NCI-H226 (cell line): ENCODE results near the gene NXPH4.

ENCODE experiments used
- DNase-seq: peaks from one replicate; pipeline ENCODE4 v3.0.0-alpha.2; 2015

NXPH4 gene

GRCh38 chr12:57248934-57249742, 32.5 kb downstream of the NXPH4 start:
- DNase-seq, result no peak

- no peak for DNase-seq
Observed at GRCh38 chr12:57250541-57250940, 33.9 kb downstream of the NXPH4 start.

- DNase-seq, result no peak
Observed at GRCh38 chr12:57250956-57251355, 34.4 kb downstream of the NXPH4 start, which contains the start of gene STAC3. Gene STAC3 (minus strand): TSS chr12:57251187. CDS start chr12:57249636, 1,551 bp downstream.

GRCh38 chr12:57254506-57255280, 38.1 kb downstream of the NXPH4 start:
- no peak for DNase-seq

GRCh38 chr12:57255916-57256315, 39.3 kb downstream of the NXPH4 start:
- DNase-seq, result no peak

GRCh38 chr12:57258977-57259970, 42.7 kb downstream of the NXPH4 start:
- peak; percentile 85 for DNase-seq

- DNase-seq, result no peak
Observed at GRCh38 chr12:57260366-57260765, 43.8 kb downstream of the NXPH4 start.

GRCh38 chr12:57261428-57261865, 44.9 kb downstream of the NXPH4 start:
- no peak for DNase-seq

GRCh38 chr12:57262126-57262822, 45.7 kb downstream of the NXPH4 start:
- no peak for DNase-seq

- no peak for DNase-seq
Observed at GRCh38 chr12:57263096-57263495, 46.5 kb downstream of the NXPH4 start.

GRCh38 chr12:57266681-57267080, 50.1 kb downstream of the NXPH4 start:
- no peak for DNase-seq

GRCh38 chr12:57268264-57268663, 51.7 kb downstream of the NXPH4 start:
- DNase-seq, result no peak

GRCh38 chr12:57270966-57271470, 54.4 kb downstream of the NXPH4 start:
- no peak for DNase-seq

- DNase-seq, result peak; percentile 16
Observed at GRCh38 chr12:57272337-57273151, 56.0 kb downstream of the NXPH4 start.

- DNase-seq, result no peak
Observed at GRCh38 chr12:57273516-57273915, 56.9 kb downstream of the NXPH4 start.
